OCI-LY1 (cell line): ENCODE results near the gene SMCO2.

Experiments
- H2AFZ ChIP-seq: fragments of 200-600 bp; sonication (generic), shearing (Covaris generic); 2 replicates; pipeline ENCODE4 v1.6.0; 2014; ENCODE audit warnings: antibody characterized with exemption, mild to moderate bottlenecking, low read length
- H3F3A ChIP-seq: fragments of 200-600 bp; sonication (generic), shearing (Covaris generic); 2 replicates; pipeline ENCODE4 v1.6.0; 2014; ENCODE audit warnings: mild to moderate bottlenecking, antibody characterized with exemption, low read length, moderate library complexity; ENCODE audit not compliant: insufficient read depth
- H3K27ac ChIP-seq: fragments of 200-600 bp; sonication (generic); 2 replicates; pipeline ENCODE4 v1.5.1; 2014; ENCODE audit warnings: low read length, mixed run types, mild to moderate bottlenecking, low read depth; ENCODE audit not compliant: poor library complexity, severe bottlenecking
- H3K27me3 ChIP-seq: fragments of 200-600 bp; sonication (generic); 2 replicates; pipeline ENCODE4 v1.6.0; 2014; ENCODE audit warnings: antibody characterized with exemption, mild to moderate bottlenecking, low read length, moderate library complexity; ENCODE audit not compliant: insufficient read depth
- H3K36me3 ChIP-seq: fragments of 200-600 bp; sonication (generic); 2 replicates; pipeline ENCODE4 v1.6.1; 2014; ENCODE audit warnings: mild to moderate bottlenecking, antibody characterized with exemption, low read length, moderate library complexity, mixed read lengths; ENCODE audit not compliant: insufficient read depth
- H3K4me1 ChIP-seq: fragments of 200-600 bp; sonication (generic); 2 replicates; pipeline ENCODE4 v1.5.1; 2014; ENCODE audit warnings: mild to moderate bottlenecking, low read length, moderate library complexity; ENCODE audit not compliant: insufficient read depth, severe bottlenecking
- H3K4me2 ChIP-seq: fragments of 200-600 bp; sonication (generic), shearing (Covaris generic); 2 replicates; pipeline ENCODE4 v1.6.1; 2014; ENCODE audit warnings: low read length
- H3K4me3 ChIP-seq: fragments of 200-600 bp; sonication (generic); 2 replicates; pipeline ENCODE4 v1.5.1; 2014; ENCODE audit warnings: low read length, low read depth, mild to moderate bottlenecking, mixed read lengths; ENCODE audit not compliant: poor library complexity, severe bottlenecking
- H3K79me2 ChIP-seq: fragments of 200-600 bp; shearing (Covaris generic); 2 replicates; pipeline ENCODE4 v1.6.1; 2016; ENCODE audit warnings: mixed run types, low read length, mixed read lengths; ENCODE audit not compliant: insufficient read depth
- H3K9ac ChIP-seq: fragments of 200-600 bp; sonication (generic), shearing (Covaris generic); 2 replicates; pipeline ENCODE4 v1.6.1; 2014; ENCODE audit warnings: mild to moderate bottlenecking, low read length, mixed read lengths
- H3K9me2 ChIP-seq: fragments of 200-600 bp; sonication (generic), shearing (Covaris generic); 2 replicates; pipeline ENCODE4 v1.6.1; 2014; ENCODE audit warnings: low read depth, mild to moderate bottlenecking, low read length, mixed read lengths
- H3K9me3 ChIP-seq: fragments of 200-600 bp; shearing (Covaris generic); 2 replicates; pipeline ENCODE4 v1.6.1; 2014; ENCODE audit warnings: low read length, mixed read lengths
- H4K20me1 ChIP-seq: fragments of 200-600 bp; sonication (generic), shearing (Covaris generic); 2 replicates; pipeline ENCODE4 v1.6.0; 2016; ENCODE audit warnings: mild to moderate bottlenecking, low read length; ENCODE audit not compliant: insufficient read depth
- CTCF ChIP-seq: fragments of 200-600 bp; sonication (generic), shearing (Covaris generic); IDR thresholded peaks from 2 replicates; pipeline ENCODE4 v1.5.1; 2017; ENCODE audit warnings: mild to moderate bottlenecking, antibody characterized with exemption, low read length, moderate library complexity, mixed read lengths
- EZH2 ChIP-seq: fragments of 200-600 bp; sonication (generic), shearing (Covaris generic); IDR thresholded peaks from 2 replicates; pipeline ENCODE4 v1.8.0; 2017; ENCODE audit warnings: borderline replicate concordance, mixed run types, mild to moderate bottlenecking, antibody characterized with exemption, low read length, moderate library complexity, mixed read lengths

Gene SMCO2

GRCh38 chr12:27534765-27535161 is 88.2 kb downstream of the SMCO2 start:
- no peaks in the 10 kb centered on the region for H4K20me1 ChIP-seq
- no peaks in the 10 kb centered on the region for H3K79me2 ChIP-seq
- no peaks in the 10 kb centered on the region for H3K9me2 ChIP-seq
- no peak overlapping the region for H2AFZ ChIP-seq
- H3K27ac ChIP-seq: no peak overlapping the region
- H3K9me3 ChIP-seq: no peaks in the 10 kb centered on the region
- H3K4me2 ChIP-seq: no peak overlapping the region
- no peak overlapping the region for H3K9ac ChIP-seq
- H3K36me3 ChIP-seq: no peaks in the 10 kb centered on the region
- TF ChIP-seq CTCF: no peak
- TF ChIP-seq EZH2: no peak
- H3F3A ChIP-seq: no peaks in the 10 kb centered on the region
- H3K4me3 ChIP-seq: no peak overlapping the region
- H3K27me3 ChIP-seq: no peaks in the 10 kb centered on the region
- no peaks in the 10 kb centered on the region for H3K4me1 ChIP-seq

GRCh38 chr12:27535318-27535717 is 88.8 kb downstream of the SMCO2 start:
- H3K9me3 ChIP-seq: no peaks in the 10 kb centered on the region
- no peak for TF ChIP-seq CTCF
- no peak for TF ChIP-seq EZH2
- no peaks in the 10 kb centered on the region for H4K20me1 ChIP-seq
- no peak overlapping the region for H3K4me2 ChIP-seq
- no peak overlapping the region for H3K9ac ChIP-seq
- no peaks in the 10 kb centered on the region for H3F3A ChIP-seq
- no peak overlapping the region for H2AFZ ChIP-seq
- H3K4me3 ChIP-seq: no peak overlapping the region
- H3K79me2 ChIP-seq: no peaks in the 10 kb centered on the region
- H3K27ac ChIP-seq: no peak overlapping the region
- H3K9me2 ChIP-seq: no peaks in the 10 kb centered on the region
- no peaks in the 10 kb centered on the region for H3K27me3 ChIP-seq
- H3K36me3 ChIP-seq: no peaks in the 10 kb centered on the region
- no peaks in the 10 kb centered on the region for H3K4me1 ChIP-seq

DNA sequence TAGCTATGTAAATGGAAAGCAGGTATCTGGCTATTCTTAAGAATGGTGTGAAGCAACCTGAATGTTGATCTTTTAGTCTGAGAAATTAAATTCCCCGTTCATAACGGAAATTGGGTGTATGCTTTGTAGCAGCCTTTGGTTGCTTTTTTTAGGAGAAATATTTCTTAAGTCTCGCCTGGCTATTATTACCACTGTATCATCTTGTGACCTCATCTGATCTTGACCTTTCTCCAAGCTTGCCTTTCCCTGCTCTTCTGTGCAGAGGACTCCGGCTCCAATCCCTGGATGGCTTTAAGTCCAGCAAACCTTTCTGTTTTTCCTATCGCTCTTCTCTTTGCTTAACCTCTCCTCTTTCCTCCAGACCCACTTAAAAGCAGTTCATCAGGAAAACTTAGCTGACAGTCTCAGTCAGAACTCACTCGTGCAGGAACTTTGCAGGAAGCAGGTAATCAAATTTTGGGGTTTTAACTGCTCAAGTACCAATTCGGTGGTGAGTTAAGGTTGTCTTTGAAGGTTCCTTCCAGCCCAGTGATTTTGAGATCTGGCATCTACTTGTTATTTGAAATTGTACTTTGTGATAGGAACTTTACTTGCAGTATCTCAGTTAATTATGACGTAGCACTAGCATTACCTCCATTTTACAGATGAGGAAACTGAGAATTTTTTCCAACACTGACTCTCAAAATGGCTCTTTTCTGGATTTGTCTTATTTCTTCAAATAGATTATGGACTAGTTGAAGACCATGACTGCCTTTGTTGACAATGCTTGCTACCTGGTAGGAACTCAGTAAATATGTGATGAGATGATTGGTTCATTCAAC is 91.5 kb downstream of the SMCO2 start:
- no peak overlapping the region for H2AFZ ChIP-seq
- H3K4me3 ChIP-seq: no peak overlapping the region

More for the DNA sequence above, 91.5 kb downstream of the SMCO2 start:
- H3K27ac ChIP-seq: no peak overlapping the region
- TF ChIP-seq EZH2 (no peak), CTCF (no peak)
- no peaks in the 10 kb centered on the region for H4K20me1 ChIP-seq
- no peaks in the 10 kb centered on the region for H3K9me3 ChIP-seq
- no peaks in the 10 kb centered on the region for H3K9me2 ChIP-seq
- no peaks in the 10 kb centered on the region for H3K36me3 ChIP-seq
- H3K4me1 ChIP-seq: no peaks in the 10 kb centered on the region
- no peaks in the 10 kb centered on the region for H3F3A ChIP-seq
- no peaks in the 10 kb centered on the region for H3K79me2 ChIP-seq
- H3K4me2 ChIP-seq: no peak overlapping the region
- no peaks in the 10 kb centered on the region for H3K27me3 ChIP-seq
- H3K9ac ChIP-seq: no peak overlapping the region
